UCSD-AML1 (cell line): Measurements from ENCODE around the gene MEIOB.
A peak's percentile ranks its signal among the peaks of the same experiment; 100 is the strongest.
"Not testable (repeated sequence)": the region's sequence is repeated elsewhere in the genome, so short reads cannot be mapped to it uniquely, and the experiment has no call there.

Source experiments
- DNase-seq: peaks from one replicate; lab custom pipeline; 2025; ENCODE audit not compliant: unreplicated experiment; lab: John Stamatoyannopoulos, UW

Gene MEIOB

GRCh38 chr16:1816396-1817275 is 55.3 kb downstream of the MEIOB start:
- DNase-seq = no peak

- DNase-seq = no peak
Observed at GRCh38 chr16:1815461-1815860, 56.5 kb downstream of the MEIOB start.

DNA sequence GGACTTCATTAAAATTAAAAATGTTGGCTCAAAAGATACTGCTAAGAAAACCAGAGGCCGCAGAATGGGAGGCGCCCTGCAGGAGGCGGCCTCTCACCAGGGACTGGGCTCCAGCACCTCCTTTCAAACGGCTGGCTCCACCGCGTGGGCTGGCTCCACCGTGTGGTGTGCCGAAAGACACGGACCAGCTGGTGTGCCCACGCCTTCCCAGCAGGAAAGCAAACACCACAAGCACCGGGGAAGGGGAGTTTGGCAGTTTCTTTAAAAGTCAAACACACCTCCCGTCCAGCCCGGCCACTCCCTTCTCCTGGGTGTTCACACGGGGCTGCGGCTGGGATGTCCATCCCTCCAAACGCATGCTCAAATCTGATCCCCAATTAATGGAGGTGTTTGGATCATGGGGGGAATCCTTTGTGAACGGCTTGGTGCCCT is 59.2 kb downstream of the MEIOB start:
- peak; percentile 72 for DNase-seq

DNA sequence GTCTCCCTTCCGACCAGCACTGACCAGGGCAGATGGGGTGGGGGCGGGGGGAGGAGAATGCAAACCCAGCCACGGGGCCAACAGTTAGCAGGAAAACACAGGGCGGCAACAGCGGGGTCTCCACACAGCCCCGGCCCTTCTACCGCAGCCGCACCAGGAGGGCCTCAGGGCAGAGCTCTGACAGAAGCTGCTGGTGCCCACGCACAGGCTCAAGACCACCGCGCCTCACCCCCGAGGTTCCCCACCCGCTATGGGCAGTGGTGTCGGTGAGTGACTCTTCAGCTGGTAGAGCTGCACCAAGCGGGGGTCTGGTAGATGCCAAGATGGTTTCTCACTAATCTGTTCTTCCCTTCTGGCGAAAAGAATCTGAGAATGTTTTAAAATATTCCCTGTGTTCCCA is 61.4 kb downstream of the MEIOB start:
- DNase-seq = no peak

DNA sequence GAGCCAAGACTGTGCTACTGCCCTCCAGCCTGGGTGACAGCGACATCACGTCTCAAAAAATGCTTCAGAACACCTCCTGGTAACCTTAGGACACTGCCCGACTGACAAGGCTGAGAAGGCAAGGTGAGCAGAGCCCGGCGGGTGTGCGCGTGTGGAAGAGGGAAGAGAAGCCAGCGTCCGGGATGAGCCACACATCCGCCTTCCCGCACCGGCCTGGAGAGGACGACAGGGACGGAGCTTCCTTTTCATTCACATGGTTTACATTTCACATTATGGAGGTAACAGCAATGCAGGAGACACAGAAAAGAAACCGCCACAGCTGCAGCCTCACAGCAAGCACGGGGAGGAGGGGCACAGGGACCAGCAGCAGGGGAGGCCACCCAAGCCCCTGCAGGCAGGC is 61.9 kb downstream of the MEIOB start:
- DNase-seq = no peak

DNA sequence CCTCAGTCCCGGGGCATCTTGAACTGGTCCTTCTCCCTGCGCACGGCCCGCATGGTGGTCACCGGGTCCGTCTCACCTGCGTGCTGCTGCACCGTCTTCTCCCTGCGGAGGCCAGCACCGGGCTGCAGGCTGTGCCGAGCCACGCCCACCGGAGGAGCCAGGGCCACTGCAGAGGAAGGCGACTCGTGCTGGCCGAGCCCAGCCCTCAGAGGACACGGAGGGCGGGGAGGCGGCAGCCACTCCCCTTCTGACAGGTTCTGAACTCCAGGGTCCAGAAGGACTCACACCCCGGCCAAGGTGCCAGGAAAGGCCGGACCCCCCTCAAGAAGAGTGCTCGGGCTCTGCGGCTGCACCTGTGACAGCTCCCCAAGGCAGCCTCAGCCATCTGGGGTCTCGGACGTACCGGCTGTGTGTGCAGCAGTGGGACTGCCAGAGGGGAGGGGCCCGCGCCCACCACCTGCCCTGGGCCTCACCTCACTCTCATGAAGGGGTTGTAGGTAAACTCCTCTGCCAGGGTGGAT is 62.6 kb downstream of the MEIOB start:
- DNase-seq = no peak

GRCh38 chr16:1808691-1809090 is 63.3 kb downstream of the MEIOB start:
- DNase-seq = no peak

DNA sequence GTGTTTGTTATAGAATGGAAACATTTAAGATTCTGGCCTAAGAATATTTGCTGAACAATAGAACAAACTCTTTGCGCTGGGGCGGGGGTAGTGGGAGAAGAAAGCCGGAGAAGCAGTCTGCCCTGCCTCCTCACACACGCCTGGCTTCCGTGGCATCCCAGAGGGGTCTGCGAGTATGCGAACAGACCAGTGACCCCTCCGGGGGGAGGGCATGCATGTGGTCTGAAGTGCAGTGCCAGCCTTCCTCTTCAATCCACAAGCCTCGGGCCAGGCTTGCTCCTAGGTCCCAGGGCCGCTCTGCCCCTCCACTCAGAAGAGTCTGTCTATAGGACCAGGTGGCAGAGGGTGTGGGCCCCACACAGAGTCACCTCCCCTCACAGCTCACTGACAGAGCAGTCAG is 64.3 kb downstream of the MEIOB start:
- no peak for DNase-seq

- DNase-seq = no peak
Observed at GRCh38 chr16:1800701-1801100, 71.3 kb downstream of the MEIOB start.

- not testable (repeated sequence) for DNase-seq
Observed at GRCh38 chr16:1799263-1799662, 72.7 kb downstream of the MEIOB start.

GRCh38 chr16:1794908-1795666 is 76.9 kb downstream of the MEIOB start:
- DNase-seq = no peak

- no peak for DNase-seq
Observed at GRCh38 chr16:1794221-1794871, 77.6 kb downstream of the MEIOB start.

- DNase-seq = no peak
Observed at GRCh38 chr16:1793578-1794220, 78.3 kb downstream of the MEIOB start, which contains the start of gene IGFALS. IGFALS (minus strand) TSS chr16:1793705; CDS start chr16:1793652, 53 bp downstream.

- DNase-seq = no peak
Observed at GRCh38 chr16:1792836-1793577, 79.0 kb downstream of the MEIOB start.

DNA sequence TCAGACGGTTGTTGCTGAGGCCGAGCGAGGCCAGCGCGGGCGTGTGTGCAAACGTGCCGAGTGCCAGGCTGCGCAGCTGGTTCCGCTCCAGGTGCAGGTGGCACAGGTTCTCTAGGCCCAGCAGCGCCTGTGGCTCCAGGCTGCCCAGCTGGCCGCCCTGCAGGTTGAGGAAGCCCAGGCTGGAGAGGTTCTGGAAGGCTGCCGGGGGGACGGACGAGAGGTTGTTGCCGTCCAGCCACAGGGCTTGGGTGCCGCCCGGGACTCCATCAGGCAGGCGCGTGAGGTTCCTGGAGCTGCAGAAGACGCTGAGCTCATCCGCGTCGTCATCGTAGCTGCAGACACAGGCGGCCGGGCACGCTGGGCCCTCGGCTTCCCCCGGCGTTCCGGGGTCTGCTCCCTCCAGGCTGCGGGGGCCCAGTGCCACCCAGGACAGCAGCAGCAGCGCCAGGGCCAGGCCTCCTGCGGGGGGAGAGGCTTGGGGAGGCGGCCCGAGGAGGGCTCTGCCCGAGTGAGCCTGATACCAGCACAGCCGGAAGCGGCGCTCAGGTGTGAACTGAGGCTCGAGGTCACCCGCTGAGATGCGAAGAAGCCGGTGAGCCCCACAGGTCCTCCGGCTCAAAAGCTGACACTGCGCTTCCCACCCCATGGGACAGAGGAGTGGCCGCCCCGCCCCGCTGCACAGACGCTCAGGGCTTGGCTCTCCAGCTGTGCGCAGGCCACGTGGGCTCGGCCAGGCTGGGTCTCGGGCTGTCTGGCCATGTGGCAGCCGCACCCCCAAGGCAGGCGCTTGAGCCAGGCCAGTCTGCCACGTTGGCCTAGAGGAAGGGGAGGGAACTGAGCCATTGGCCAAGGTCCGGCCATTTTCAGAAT is 79.8 kb downstream of the MEIOB start:
- DNase-seq = no peak

- DNase-seq = no peak
Observed at GRCh38 chr16:1791256-1791942, 80.6 kb downstream of the MEIOB start.

DNA sequence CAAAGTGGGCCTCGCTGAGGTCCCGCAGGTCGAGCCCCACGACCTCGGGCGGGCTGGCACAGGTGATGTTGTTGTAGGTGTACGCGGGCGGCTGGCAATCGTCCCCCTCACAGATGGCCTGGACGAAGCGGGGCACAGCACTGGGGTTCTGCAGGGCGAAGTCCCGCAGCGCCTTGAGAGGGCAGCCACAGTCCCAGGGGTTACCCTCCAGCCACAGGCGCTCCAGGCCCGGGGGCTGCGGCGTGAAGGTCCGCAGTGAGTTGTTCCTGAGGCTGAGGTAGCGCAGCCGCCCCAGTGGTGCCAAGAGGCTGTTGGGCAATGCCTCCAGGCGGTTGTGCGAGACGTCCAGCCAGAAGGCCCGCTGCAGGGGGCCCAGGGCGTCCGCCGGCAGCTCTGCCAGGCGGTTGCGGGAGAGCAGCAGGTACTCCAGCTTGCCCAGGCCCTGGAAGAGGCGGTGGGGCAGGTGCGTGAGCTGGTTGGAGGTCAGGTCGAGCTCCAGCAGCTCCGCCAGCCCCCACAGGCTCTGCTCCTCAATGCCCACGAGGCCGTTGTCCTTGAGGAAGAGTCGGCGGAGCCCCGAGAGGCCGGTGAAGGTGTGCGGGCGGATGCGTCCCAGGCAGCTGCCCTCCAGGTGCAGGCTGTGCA is 81.2 kb downstream of the MEIOB start:
- no peak for DNase-seq

GRCh38 chr16:1790261-1790610 is 81.7 kb downstream of the MEIOB start:
- no peak for DNase-seq
